ENCODE results near the gene THOC6. TPM values are rescaled to one million over a fixed set of nuclear protein-coding genes. Genes with fewer than 3 reads are reported as not detected.

Gene THOC6
- total RNA-seq = 20.9 and 35.4 TPM in 2 replicates

DNA sequence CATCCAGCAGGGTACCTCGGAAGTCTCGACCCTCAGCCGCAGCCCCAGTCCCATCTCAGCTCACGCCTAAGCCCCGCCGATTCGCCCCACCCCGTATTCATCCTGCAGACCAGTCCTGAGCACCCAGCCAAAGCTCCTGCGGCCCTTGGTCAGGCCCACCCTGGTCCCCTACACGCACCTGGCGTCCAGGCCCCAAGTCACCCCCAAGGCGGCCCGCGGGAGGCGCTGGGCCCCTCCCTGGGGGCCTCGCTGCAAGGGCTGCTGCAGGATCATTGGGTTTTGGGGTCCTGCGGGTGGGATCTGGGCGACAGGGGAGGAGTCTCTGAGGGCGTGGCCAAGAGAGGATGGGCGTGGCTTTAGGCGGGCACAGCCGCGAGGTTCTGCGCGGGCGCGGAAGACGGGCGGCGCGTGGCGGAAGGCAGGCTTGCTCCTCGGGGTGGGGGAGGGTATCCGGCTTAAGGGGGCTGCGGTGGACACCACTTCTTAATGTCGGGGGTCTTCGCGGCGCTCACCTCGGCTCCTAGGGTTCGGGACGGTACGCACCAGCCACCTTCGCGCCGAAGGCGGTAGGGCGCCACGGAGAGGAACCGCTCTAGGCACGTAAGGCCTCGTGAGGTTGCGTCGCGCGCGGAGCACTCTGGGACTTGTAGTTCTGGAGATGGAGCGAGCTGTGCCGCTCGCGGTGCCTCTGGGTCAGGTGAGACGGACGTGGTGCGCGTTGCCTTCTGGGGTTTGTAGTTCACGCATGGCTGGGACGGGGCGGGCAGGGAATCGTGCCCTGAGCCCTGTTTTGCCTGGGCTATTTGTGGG, at the start of gene THOC6, which contains the start of gene HCFC1R1:
THOC6 (plus strand) TSS at position 367 of the 810 bp plus-strand sequence; CDS start at position 659, 292 bp downstream.
HCFC1R1 (minus strand) TSS at position 274 of the 810 bp plus-strand sequence; CDS start at position 273, 1 bp downstream.

GRCh38 chr16:2980227-2981176, 43.3 kb upstream of the THOC6 start, which contains the start of gene PKMYT1:
PKMYT1 (minus strand) TSS chr16:2980446; CDS start chr16:2979657, 789 bp downstream.

GRCh38 chr16:3012828-3013420, 10.9 kb upstream of the THOC6 start, which contains the start of gene CLDN9:
CLDN9 (plus strand) TSS chr16:3012923; CDS start chr16:3013363, 440 bp downstream.

DNA sequence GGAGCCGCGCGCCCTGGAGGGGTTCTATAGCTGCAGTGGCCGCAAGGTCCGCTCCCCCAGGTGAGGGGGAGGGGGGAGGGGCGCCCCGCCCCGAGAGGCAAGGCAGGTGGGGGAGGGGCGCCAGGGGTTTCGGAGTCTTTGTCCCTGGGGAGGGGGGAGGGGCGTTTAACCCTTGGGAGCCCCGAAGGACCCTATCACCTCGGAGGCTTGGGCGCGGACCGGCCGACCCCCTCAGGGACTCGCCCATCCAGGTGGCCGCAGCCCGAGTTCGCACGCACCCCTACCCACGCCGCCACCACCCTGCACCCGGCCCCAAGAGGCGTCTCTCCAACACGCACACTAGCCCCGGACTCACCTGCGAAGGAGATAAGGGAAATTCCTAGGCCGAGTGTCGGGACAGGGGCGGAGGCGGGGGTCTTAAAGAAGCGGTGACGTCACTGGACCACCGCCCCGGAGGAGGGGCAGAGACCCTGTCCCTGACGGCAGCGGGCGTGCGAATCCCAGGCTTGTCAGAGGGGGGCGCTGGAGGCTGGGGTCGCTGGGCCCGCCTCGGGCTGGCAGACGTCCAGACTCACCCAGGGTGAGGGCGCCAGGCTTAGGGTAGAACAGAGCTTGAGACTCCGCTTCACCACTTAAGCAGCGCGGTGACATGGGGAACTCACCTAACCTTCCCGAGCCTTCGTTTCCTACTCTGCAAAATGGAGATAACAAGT, 5.9 kb upstream of the THOC6 start, which contains the start of gene CLDN6:
CLDN6 (minus strand) TSS at position 390 of the 713 bp plus-strand sequence. CDS start 2,162 bp downstream, outside the sequence.

DNA sequence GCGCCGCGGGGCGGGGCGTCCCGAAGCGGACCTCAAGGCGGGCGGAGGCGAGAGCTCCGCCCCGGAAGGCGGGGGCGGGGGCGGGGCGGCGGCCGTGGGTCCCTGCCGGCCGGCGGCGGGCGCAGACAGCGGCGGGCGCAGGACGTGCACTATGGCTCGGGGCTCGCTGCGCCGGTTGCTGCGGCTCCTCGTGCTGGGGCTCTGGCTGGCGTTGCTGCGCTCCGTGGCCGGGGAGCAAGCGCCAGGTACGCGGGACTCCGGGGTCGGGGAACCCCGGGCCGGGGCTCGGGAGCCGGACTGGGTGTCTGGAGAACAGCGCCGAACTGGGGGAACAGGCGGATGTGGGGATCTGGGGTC, 3.6 kb upstream of the THOC6 start, which contains the start of gene TNFRSF12A:
TNFRSF12A (plus strand) TSS at position 122 of the 357 bp plus-strand sequence; CDS start at position 152, 30 bp downstream.

GRCh38 chr16:3036726-3037315, 13.0 kb downstream of the THOC6 start, which contains the start of gene BICDL2:
BICDL2 (minus strand) TSS chr16:3036944; CDS start chr16:3035496, 1,448 bp downstream.

DNA sequence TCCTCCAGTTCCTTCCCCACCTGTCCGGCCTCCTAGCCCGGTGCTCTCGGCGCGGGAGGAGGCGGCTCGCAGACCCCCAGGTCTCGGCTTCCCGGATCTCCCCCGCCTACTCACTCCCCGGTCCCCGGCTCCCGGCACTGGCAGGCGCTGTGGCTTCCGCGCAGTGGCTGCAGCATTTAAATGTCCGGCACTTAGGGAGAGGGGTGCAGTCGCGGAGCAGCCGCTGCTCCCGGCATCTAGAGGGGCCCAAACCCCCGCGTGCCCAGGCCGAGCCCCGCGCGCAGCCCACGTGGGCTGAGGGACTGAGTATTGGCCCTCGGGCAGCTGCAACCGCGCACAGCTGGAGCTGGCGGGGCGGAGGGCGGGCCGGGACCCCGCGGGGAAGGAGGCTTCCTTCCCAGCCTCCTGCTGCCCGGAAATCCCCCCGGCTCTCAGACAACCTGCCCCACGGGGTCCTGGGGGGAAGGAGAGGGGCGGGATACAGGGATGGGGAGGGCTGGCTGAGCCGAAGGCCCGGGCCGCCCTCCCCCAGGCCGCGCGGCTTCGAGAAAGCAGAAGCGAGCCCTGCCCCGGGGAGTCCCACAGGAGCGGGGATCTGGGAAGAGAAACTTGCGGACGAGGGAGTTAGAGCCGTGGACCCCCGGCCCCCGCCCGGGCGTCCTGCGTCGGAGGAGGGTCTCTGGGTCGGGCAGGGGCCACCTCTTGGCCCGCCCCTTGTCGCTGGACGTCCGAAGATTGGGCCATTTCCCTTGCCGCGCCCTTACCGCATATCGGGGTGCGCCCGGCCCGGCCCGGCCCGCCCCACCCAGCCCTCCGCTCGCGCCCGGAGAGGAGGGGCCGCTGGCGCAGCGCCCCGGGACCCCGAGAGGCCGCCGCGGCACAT, 22.2 kb downstream of the THOC6 start, which contains the start of gene MMP25:
MMP25 (plus strand) TSS at position 804 of the 883 bp plus-strand sequence. CDS start 357 bp downstream, outside the sequence.

DNA sequence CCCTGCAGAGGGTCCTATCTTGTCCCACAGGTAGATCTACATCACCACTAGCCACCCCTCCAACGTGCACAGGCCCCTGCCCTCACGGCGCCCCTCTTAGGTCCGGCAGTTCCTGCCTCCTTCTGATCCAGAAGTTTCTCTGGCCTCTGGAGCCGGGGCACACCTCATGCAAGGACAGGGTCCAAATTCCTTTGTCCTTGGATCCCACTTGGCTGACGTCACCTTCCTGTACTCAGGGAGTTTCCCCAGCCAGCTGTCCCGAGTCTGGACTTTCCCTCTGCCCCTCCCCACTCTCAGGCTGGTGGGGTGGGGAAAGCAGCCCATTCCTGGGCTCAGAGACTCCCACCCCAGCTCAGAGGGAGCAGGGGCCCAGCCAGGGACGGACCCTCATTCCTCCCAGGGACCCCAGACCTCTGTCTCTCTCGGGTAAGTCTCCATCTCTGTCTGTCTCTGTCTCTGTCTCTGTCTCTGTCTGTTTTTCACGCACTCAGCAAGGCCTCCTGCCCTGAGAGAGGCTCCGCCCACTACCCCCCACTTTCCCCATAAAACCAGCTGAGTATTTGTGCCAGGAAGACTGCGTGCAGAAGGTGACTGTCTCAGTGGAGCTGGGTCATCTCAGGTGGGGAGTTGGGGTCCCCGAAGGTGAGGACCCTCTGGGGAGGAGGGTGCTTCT, 41.4 kb downstream of the THOC6 start, which contains the start of gene IL32:
IL32 (plus strand) TSS at position 572 of the 673 bp plus-strand sequence. CDS start 172 bp downstream, outside the sequence.

Other genes starting within 250 kb of the THOC6 start
- 382 and 420 TPM in 2 replicates for gene ELOB, start 246.8 kb upstream of the THOC6 start, total RNA-seq
- gene PRSS33, start 236.5 kb upstream of the THOC6 start, total RNA-seq = not detected in 2 replicates
- gene PRSS41, start 225.6 kb upstream of the THOC6 start, total RNA-seq = not detected in 2 replicates
- 5.8 and 8.7 TPM in 2 replicates for gene PRSS21, start 206.8 kb upstream of the THOC6 start, total RNA-seq
- gene ZG16B, start 193.7 kb upstream of the THOC6 start, total RNA-seq = 0.64 and 1.4 TPM in 2 replicates
- gene PRSS22, start 165.9 kb upstream of the THOC6 start, total RNA-seq = 8.3 and 21.0 TPM in 2 replicates
- gene FLYWCH2, start 140.8 kb upstream of the THOC6 start, total RNA-seq = 39.2 and 75.9 TPM in 2 replicates
- gene FLYWCH1, start 112.1 kb upstream of the THOC6 start, total RNA-seq = 41.9 and 48.4 TPM in 2 replicates
- gene KREMEN2, start 59.8 kb upstream of the THOC6 start, total RNA-seq = 3.2 and 30.1 TPM in 2 replicates
- 7.2 and 17.4 TPM in 2 replicates for gene PAQR4, start 54.7 kb upstream of the THOC6 start, total RNA-seq
- gene PKMYT1, start 43.6 kb upstream of the THOC6 start, total RNA-seq = 0.43 and 1.9 TPM in 2 replicates
- not detected in 2 replicates for gene CLDN9, start 11.1 kb upstream of the THOC6 start, total RNA-seq
- gene CLDN6, start 5.9 kb upstream of the THOC6 start, total RNA-seq = 0.21 and 4.8 TPM in 2 replicates
- gene TNFRSF12A, start 3.7 kb upstream of the THOC6 start, total RNA-seq = 336 and 560 TPM in 2 replicates
- 8.3 and 21.7 TPM in 2 replicates for gene HCFC1R1, start 93 bp upstream of the THOC6 start, total RNA-seq
- 10.4 and 11.3 TPM in 2 replicates for gene BICDL2, start 12.9 kb downstream of the THOC6 start, total RNA-seq
- under 0.01 and 0.24 TPM in 2 replicates for gene MMP25, start 22.5 kb downstream of the THOC6 start, total RNA-seq
- gene IL32, start 41.6 kb downstream of the THOC6 start, total RNA-seq = 1.1 and 115 TPM in 2 replicates
- not detected in 2 replicates for gene ZSCAN10, start 75.3 kb downstream of the THOC6 start, total RNA-seq
- gene ZNF205, start 88.6 kb downstream of the THOC6 start, total RNA-seq = 23.9 and 35.2 TPM in 2 replicates
- gene ZNF213, start 111.0 kb downstream of the THOC6 start, total RNA-seq = 9.2 and 12.6 TPM in 2 replicates
- not detected in 2 replicates for gene OR1F1, start 164.2 kb downstream of the THOC6 start, total RNA-seq
- gene ZNF200, start 211.1 kb downstream of the THOC6 start, total RNA-seq = 7.7 and 8.7 TPM in 2 replicates
- under 0.01 TPM in 1 of 2 replicates, not detected in the other for gene MEFV, start 232.6 kb downstream of the THOC6 start, total RNA-seq

Measured in tracheal epithelial cell (primary cell).